NCI-H1092 treated with DMSO at 0.1 percent for 48 hours (cell line): ENCODE data around the gene URB2.
"Not testable (repeated sequence)": the region's sequence is repeated elsewhere in the genome, so short reads cannot be mapped to it uniquely, and the experiment has no call there.

Experiments used
- DNase-seq: peaks from one replicate; lab custom pipeline; 2025; lab: John Stamatoyannopoulos, UW

Gene URB2

DNA sequence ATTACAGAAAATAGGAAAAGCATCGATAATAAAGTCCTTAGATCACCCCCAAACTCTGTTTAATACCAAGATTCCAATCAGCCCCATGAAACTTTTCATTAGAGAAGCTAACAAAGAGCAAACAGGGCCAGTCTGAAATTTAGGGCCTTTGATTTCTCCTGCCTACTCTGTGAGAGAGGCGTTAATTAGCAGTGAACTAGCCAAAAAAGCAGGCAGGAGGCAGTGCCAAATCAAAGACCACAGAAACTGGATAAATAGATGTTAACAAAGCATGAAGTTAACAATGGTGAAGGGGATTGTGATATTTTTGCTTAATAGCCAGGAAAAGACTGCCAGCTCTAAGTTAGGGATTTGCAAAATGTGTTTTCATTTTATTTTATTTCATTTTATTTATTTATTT, 11.3 kb upstream of the URB2 start:
- DNase-seq: no peak

DNA sequence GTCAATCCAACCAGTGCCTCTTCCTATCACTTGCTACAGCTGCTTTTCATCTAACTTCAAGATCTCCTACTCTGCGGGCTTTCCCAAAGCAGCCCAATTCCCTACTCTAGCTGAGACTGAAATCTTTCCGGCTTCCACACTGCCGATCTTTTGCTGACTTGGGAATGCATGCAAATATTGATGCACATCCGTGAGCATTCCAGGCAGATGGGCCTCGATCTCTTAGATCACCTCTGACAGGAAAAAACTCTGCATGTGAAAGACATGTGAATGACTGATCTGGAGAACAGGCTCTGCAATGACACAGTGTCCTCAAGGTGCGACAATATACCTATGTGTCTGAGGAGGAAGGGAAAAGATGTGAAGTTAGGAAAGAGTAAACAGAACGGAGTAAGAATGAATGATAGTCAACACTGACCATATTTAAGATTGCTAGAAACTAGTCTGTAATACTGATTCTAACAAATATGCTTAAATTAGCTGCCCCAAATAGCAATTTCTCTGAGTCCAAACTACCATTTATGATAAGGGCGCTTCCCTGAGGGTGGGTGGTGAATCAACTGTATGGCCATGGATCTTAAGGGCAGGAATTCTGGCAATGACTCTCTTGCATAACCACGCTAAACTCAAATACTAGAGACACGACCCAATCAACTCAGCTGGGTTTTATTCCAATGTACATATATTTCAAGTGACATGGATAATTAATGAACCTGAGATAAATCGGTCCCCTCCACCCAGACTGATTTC, 8.5 kb upstream of the URB2 start:
- no peak for DNase-seq

DNA sequence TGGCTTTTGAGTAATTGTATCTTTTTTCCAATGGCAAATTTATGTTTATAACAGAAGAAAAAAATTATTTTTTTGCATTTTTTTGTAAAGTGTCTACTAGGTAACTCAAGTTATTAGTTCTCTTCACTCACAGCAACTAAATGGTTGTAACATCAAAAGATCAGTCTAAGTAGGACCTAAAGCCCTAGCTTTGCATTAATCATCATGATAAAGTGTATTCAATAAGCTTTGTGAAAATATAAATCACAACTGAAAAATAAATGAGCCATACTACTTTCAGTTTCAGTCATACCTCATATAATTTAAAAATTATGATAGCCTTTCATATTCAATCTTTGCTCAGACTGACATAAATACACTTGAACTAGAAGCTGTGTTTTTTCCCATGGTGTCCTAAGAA, 7.0 kb upstream of the URB2 start:
- no peak for DNase-seq

- no peak for DNase-seq
Measured at GRCh38 chr1:229619614-229620013, 6.4 kb upstream of the URB2 start.

- DNase-seq: no peak
Measured at GRCh38 chr1:229620876-229621275, 5.2 kb upstream of the URB2 start.

DNA sequence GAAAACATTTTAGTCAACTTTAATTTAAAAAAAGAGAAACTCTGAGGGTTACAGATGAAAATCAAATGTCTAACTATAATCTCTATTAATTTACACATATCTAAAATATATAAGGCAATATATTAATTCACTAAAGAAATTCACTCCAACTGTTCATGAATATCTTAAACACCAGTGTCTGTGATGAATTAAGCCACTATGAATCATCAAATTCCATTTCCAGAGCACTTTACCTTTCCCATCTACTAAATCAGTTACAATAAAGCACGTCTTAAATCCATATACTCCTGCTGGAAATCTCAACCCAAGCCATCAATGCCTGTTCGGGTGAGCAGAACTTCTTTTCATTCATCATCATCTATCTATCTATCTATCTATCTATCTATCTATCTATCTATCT, 4.4 kb upstream of the URB2 start:
- DNase-seq: no peak

GRCh38 chr1:229622641-229623120, 3.4 kb upstream of the URB2 start:
- not testable (repeated sequence) for DNase-seq

GRCh38 chr1:229623225-229623624, 2.8 kb upstream of the URB2 start:
- DNase-seq: no peak

DNA sequence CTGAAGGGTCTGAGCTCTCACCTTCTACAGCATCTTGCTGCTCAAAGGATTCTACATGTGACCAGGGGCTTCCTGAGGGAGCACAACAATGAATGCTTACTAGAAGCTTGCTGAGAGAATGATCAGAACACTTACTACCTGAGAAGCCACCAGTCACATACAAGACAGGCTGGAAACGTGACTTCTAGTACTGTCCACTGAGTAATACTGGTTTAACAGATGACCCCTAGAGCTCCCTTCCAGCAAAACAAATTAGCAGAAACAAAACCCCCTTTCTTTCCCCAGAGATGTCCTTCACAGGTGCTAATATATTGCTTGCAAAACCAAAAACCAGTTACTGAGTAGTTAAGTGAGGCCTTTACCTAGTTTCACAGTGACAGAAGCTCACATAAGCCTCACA, 2.2 kb upstream of the URB2 start:
- DNase-seq: no peak

GRCh38 chr1:229624521-229625070, 1.5 kb upstream of the URB2 start:
- no peak for DNase-seq

GRCh38 chr1:229625071-229625914, 754 bp upstream of the URB2 start:
- peak; percentile 70 for DNase-seq

- DNase-seq: no peak
Measured at GRCh38 chr1:229627003-229627402, 956 bp downstream of the URB2 start.

- no peak for DNase-seq
Measured at GRCh38 chr1:229629261-229629660, 3.2 kb downstream of the URB2 start.

DNA sequence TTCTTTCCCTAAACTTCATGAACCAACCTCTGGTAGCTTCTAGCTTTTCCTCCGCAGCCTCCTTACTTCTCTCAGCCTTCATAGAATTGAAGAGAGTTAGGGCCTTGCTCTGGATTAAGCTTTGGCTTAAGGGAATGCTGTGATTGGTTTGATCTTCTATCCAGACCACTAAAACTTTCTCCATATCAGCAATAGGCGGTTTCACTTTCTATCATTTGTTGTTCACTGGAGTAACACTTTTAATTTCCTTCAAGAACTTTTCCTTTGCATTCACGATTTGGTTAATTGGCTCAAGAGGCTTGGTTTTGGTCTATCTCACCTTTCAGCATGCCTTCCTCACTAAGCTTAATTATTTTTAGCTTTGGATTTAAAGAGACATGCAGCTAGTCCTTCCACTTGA, 5.1 kb downstream of the URB2 start:
- DNase-seq: no peak

- no peak for DNase-seq
Measured at GRCh38 chr1:229631966-229632365, 5.9 kb downstream of the URB2 start.

- DNase-seq: no peak
Measured at GRCh38 chr1:229636042-229636441, 10.0 kb downstream of the URB2 start.

GRCh38 chr1:229637746-229638145, 11.7 kb downstream of the URB2 start:
- DNase-seq: no peak

DNA sequence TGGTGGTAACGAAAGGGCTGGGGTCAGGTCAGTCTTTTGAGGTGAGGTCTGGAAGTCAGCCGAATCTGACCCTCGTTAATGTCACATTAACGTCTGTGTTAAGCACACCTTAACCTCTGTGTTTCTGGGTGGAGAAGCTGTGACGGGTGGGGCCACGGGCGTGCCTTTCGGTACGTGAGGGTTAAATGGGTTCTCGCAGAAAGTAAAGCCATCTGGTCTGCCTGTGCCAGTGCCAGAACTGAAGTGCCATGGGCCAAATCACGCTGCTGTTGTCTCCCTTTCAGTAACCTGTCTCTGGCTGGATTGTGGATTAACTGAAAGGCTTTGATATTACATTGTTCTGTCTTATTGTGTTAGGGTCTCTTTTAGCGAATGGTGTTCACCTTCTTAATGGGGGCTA, 14.4 kb downstream of the URB2 start:
- DNase-seq: peak; percentile 61

DNA sequence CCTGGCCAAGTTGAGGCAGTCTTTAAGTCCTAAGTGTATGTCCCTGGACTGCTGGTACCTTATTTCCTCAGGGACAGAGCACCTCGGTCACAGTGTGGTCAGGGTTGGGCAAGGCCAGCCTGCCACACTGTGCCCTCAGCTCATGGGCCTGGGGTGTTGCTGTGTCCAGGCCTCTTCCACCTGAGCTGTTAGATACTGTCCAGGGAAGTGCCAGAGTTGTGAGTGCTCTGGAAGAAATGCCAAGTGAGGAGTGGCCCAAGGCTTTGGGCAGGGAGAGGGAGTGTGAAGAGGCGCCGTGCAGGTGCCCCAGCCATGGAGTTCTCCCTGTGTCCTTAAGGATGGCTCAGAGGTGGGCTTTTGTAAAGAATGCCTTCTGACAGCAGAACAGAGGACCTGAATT, 15.3 kb downstream of the URB2 start:
- DNase-seq: no peak

DNA sequence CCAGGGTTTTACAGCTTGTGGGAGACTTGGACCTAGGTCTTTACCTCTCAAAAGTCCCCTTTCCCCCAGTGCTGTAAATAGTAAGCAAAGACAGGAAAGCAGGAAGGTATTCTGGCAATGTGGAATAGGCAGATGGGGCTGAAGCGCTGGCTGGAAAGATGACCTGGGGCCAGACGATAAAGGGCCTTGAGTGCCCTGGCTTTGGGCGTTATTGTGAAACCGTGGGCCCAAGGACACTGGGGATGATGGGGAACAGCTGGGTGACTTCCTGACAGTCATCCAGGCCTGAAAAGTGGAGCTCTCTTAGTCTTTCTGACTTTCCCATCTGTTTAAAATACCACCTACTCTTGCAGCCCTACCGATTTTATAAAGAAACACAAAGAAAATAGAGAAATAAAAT, 16.3 kb downstream of the URB2 start:
- DNase-seq: no peak

- DNase-seq: no peak
Measured at GRCh38 chr1:229642970-229643369, 16.9 kb downstream of the URB2 start.

DNA sequence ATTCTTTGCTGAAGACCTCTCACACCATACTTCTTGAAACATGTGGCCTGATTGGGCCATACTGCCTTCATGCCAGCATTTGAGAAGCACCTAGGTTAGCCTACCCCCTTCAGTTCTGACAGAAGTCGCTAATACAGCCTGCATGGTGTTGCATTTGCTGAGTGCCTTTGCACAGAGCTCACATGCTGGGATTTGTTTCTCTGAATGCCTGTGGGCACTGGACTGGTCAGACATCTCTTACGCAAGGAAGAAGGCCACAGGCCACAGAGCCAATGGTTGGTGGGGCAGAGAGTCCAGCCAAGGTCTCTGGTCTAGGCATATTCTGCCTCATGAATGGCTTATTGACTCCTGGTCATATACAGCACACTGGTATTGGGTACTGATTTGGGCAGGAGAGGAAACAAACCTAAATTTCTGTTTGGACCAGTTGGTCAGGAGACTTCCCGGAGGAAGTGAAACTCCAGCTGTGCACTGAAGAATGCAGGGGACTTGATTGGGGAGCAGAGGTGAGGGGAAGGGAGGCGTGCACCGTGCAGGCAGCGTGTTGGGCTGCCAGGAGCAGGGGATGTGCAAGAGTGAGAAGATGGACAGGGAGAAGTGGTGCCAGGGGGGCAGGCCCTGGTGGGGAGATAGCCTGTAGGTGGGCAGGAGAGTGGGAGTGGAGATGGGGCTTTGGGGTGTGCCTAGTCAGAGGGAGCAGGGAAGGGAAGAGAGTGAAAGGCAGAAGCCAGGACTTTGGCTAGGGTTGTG, 18.1 kb downstream of the URB2 start:
- DNase-seq: no peak
